Measurements from ENCODE around the gene DNAJC3. TPM values are rescaled to one million over a fixed set of nuclear protein-coding genes. Genes with fewer than 3 reads are reported as not detected.

The DNAJC3 gene
- total and polyA plus RNA-seq, 2 of the 8 experiments (the other 6 are each of a cell fraction or from before 2014, with no cell fraction given): 4.3 to 24.1 TPM

DNA sequence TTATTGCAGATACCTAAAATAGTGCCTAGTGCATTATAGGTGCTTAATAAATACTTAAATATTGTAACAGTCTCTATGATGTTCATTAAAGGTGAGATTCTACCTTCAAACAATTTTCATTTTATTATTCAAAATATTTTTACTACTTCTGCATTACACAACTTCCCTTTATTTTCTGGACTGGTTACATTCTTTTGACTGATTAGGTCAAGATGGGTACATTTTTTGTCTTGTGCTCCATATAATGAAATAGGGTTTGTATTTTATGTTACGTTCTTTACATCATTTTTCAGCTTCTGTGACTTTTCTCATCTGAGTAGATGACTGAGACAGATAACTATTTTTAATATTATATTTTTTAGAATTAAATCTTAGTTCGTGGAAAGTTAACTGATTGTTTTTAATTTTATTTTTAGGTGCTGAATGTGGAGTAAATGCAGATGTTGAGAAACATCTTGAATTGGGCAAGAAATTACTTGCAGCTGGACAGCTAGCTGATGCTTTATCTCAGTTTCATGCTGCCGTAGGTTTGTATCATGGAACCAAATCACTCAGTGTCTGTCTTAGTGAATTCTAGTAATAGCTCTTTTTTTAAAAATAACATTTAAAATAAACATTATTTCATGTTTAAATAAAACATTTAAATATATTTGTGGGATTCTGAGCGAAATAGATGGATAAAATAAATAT lies 32.0 kb downstream of the DNAJC3 start (continued):
- TF ChIP-seq, protein P1, sequence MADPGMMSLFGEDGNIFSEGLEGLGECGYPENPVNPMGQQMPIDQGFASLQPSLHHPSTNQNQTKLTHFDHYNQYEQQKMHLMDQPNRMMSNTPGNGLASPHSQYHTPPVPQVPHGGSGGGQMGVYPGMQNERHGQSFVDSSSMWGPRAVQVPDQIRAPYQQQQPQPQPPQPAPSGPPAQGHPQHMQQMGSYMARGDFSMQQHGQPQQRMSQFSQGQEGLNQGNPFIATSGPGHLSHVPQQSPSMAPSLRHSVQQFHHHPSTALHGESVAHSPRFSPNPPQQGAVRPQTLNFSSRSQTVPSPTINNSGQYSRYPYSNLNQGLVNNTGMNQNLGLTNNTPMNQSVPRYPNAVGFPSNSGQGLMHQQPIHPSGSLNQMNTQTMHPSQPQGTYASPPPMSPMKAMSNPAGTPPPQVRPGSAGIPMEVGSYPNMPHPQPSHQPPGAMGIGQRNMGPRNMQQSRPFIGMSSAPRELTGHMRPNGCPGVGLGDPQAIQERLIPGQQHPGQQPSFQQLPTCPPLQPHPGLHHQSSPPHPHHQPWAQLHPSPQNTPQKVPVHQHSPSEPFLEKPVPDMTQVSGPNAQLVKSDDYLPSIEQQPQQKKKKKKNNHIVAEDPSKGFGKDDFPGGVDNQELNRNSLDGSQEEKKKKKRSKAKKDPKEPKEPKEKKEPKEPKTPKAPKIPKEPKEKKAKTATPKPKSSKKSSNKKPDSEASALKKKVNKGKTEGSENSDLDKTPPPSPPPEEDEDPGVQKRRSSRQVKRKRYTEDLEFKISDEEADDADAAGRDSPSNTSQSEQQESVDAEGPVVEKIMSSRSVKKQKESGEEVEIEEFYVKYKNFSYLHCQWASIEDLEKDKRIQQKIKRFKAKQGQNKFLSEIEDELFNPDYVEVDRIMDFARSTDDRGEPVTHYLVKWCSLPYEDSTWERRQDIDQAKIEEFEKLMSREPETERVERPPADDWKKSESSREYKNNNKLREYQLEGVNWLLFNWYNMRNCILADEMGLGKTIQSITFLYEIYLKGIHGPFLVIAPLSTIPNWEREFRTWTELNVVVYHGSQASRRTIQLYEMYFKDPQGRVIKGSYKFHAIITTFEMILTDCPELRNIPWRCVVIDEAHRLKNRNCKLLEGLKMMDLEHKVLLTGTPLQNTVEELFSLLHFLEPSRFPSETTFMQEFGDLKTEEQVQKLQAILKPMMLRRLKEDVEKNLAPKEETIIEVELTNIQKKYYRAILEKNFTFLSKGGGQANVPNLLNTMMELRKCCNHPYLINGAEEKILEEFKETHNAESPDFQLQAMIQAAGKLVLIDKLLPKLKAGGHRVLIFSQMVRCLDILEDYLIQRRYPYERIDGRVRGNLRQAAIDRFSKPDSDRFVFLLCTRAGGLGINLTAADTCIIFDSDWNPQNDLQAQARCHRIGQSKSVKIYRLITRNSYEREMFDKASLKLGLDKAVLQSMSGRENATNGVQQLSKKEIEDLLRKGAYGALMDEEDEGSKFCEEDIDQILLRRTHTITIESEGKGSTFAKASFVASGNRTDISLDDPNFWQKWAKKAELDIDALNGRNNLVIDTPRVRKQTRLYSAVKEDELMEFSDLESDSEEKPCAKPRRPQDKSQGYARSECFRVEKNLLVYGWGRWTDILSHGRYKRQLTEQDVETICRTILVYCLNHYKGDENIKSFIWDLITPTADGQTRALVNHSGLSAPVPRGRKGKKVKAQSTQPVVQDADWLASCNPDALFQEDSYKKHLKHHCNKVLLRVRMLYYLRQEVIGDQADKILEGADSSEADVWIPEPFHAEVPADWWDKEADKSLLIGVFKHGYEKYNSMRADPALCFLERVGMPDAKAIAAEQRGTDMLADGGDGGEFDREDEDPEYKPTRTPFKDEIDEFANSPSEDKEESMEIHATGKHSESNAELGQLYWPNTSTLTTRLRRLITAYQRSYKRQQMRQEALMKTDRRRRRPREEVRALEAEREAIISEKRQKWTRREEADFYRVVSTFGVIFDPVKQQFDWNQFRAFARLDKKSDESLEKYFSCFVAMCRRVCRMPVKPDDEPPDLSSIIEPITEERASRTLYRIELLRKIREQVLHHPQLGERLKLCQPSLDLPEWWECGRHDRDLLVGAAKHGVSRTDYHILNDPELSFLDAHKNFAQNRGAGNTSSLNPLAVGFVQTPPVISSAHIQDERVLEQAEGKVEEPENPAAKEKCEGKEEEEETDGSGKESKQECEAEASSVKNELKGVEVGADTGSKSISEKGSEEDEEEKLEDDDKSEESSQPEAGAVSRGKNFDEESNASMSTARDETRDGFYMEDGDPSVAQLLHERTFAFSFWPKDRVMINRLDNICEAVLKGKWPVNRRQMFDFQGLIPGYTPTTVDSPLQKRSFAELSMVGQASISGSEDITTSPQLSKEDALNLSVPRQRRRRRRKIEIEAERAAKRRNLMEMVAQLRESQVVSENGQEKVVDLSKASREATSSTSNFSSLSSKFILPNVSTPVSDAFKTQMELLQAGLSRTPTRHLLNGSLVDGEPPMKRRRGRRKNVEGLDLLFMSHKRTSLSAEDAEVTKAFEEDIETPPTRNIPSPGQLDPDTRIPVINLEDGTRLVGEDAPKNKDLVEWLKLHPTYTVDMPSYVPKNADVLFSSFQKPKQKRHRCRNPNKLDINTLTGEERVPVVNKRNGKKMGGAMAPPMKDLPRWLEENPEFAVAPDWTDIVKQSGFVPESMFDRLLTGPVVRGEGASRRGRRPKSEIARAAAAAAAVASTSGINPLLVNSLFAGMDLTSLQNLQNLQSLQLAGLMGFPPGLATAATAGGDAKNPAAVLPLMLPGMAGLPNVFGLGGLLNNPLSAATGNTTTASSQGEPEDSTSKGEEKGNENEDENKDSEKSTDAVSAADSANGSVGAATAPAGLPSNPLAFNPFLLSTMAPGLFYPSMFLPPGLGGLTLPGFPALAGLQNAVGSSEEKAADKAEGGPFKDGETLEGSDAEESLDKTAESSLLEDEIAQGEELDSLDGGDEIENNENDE (IDR thresholded peaks at IDR 0.05; ENCODE audit: insufficient replicate concordance, low read length): no peak
- TF ChIP-seq RNF2 (IDR thresholded peaks at IDR 0.05; ENCODE audit: borderline replicate concordance, low read depth, low read length, missing control alignments, poor library complexity, severe bottlenecking): no peak
- no peak for TF ChIP-seq RXRA (IDR thresholded peaks at IDR 0.05; ENCODE audit: insufficient read depth, low read depth, low read length)
- TF ChIP-seq KDM4A (IDR thresholded peaks at IDR 0.05; ENCODE audit: low read depth, low read length, severe bottlenecking): no peak
- no peak for TF ChIP-seq PHF8 (conservative IDR thresholded peaks at IDR 0.05; ENCODE audit: low read depth, low read length)
- TF ChIP-seq, protein P2, sequence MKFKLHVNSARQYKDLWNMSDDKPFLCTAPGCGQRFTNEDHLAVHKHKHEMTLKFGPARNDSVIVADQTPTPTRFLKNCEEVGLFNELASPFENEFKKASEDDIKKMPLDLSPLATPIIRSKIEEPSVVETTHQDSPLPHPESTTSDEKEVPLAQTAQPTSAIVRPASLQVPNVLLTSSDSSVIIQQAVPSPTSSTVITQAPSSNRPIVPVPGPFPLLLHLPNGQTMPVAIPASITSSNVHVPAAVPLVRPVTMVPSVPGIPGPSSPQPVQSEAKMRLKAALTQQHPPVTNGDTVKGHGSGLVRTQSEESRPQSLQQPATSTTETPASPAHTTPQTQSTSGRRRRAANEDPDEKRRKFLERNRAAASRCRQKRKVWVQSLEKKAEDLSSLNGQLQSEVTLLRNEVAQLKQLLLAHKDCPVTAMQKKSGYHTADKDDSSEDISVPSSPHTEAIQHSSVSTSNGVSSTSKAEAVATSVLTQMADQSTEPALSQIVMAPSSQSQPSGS (IDR thresholded peaks at IDR 0.05; ENCODE audit: low read length): no peak
